ENCODE data around the gene EMB.
"Not testable (repeated sequence)": the region's sequence is repeated elsewhere in the genome, so short reads cannot be mapped to it uniquely, and the experiment has no call there.

The EMB gene

GRCh38 chr5:50421184-50421950 lies 19.7 kb downstream of the EMB start:
- not testable (repeated sequence) for DNase-seq (ENCODE audit: low read depth in 3 of 3)

GRCh38 chr5:50420343-50420935 lies 20.6 kb downstream of the EMB start:
- no peak for DNase-seq (ENCODE audit: low read depth in 3 of 3)

- DNase-seq (ENCODE audit: low read depth in 3 of 3): not testable (repeated sequence)
These were observed 21.4 kb downstream of the EMB start for GRCh38 chr5:50419656-50420055.

GRCh38 chr5:50416637-50417036 lies 24.5 kb downstream of the EMB start:
- DNase-seq (ENCODE audit: low read depth in 3 of 3): not testable (repeated sequence)

- no peak for DNase-seq (ENCODE audit: low read depth in 3 of 3)
These were observed 25.2 kb downstream of the EMB start for GRCh38 chr5:50415912-50416311.

GRCh38 chr5:50410932-50411331 lies 30.2 kb downstream of the EMB start:
- not testable (repeated sequence) for DNase-seq (ENCODE audit: low read depth in 3 of 3)

GRCh38 chr5:50406877-50407276 lies 34.2 kb downstream of the EMB start:
- no peak for DNase-seq (ENCODE audit: low read depth in 3 of 3)

- DNase-seq (ENCODE audit: low read depth in 3 of 3): no peak
These were observed 39.8 kb downstream of the EMB start for GRCh38 chr5:50401336-50401735.

- DNase-seq (ENCODE audit: low read depth in 3 of 3): not testable (repeated sequence)
These were observed 47.0 kb downstream of the EMB start for GRCh38 chr5:50393925-50394609.

- not testable (repeated sequence) for DNase-seq (ENCODE audit: low read depth in 3 of 3)
These were observed 48.8 kb downstream of the EMB start for GRCh38 chr5:50392289-50392688.

GRCh38 chr5:50384381-50384780 lies 56.7 kb downstream of the EMB start:
- not testable (repeated sequence) for DNase-seq (ENCODE audit: low read depth in 3 of 3)

- DNase-seq (ENCODE audit: low read depth in 3 of 3): not testable (repeated sequence)
These were observed 64.4 kb downstream of the EMB start for GRCh38 chr5:50376696-50377095.

- not testable (repeated sequence) for DNase-seq (ENCODE audit: low read depth in 3 of 3)
These were observed 71.6 kb downstream of the EMB start for GRCh38 chr5:50369287-50370033.

- DNase-seq (ENCODE audit: low read depth in 3 of 3): no peak
These were observed 75.4 kb downstream of the EMB start for GRCh38 chr5:50365426-50366251.

GRCh38 chr5:50364535-50365309 lies 76.4 kb downstream of the EMB start:
- DNase-seq (ENCODE audit: low read depth in 3 of 3): not testable (repeated sequence)

GRCh38 chr5:50359187-50359586 lies 81.9 kb downstream of the EMB start:
- DNase-seq (ENCODE audit: low read depth in 3 of 3): no peak

- DNase-seq (ENCODE audit: low read depth in 3 of 3): no peak
These were observed 88.7 kb downstream of the EMB start for GRCh38 chr5:50352382-50352781.
